HG02623 (cell line): Measurements from ENCODE around the gene TRPM2.

Source experiments
- ATAC-seq: cut with Tn5 transposase; IDR thresholded peaks from one replicate; pipeline ENCODE4 v1.9.1; 2021; ENCODE audit warnings: moderate library complexity; ENCODE audit not compliant: unreplicated experiment

The TRPM2 gene

DNA sequence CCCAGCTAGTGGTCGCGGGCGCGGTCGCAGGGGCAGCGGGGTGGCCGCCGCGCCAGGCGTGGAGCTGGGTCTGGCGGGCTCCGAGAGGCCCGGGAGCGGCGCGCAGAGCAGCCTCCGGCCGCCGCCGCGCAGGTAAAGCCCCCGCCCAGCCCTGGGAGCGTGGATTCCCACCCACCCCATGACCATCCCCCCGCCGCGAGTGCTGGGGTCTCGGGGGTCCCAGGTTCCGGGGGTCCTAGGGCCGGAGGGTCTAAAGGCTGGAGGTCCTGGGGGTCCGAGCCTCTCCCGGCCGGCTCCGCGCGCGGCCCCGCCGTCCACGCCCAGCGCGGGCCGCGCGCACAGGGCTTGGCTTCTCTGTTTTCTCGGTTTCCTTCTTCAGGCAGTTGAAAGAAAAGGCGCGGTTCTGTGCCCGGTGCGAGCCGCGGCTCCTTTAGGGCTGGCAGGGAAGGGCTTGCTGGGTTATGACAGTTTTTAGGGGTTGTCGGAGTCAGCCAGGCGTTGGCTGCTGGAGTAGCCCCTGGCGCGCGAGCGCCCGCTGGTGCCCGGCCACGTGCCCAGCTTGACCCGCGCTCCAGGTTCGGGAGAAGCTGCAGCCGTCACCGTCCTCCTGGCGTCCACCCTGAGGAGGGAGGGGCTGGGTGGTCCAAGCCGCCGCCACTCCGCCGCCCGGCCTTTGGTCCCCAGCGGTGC, 102.2 kb downstream of the TRPM2 start:
- no peak for ATAC-seq

DNA sequence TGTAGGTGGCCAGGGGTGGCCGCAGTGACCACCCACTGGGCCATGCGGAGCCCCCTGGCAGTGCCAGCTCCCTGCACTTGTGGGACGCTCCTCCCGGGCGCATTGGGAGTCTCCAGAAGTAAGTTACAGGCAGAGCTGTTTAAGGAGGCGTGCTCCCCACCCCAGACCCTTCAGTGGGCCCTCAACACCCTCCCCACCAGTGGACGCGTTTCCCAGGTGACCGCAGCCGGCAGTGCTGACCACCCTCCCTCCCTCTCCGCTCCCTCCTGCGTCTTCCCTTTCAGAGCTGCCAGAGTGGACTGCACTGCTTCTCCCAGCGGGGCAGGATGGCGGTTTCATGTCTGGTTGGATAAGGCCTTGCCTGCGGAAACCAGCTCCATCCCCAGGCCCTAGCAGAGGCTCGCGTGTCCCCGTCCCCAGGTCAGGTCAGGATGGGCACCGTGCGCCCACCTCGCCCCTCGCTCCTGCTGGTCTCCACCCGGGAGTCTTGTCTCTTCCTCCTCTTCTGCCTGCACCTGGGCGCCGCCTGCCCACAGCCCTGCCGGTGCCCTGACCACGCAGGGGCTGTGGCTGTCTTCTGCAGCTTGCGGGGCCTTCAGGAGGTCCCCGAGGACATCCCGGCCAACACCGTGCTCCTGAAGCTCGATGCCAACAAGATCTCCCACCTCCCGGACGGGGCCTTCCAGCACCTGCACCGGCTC, 102.9 kb downstream of the TRPM2 start:
- ATAC-seq: no peak

DNA sequence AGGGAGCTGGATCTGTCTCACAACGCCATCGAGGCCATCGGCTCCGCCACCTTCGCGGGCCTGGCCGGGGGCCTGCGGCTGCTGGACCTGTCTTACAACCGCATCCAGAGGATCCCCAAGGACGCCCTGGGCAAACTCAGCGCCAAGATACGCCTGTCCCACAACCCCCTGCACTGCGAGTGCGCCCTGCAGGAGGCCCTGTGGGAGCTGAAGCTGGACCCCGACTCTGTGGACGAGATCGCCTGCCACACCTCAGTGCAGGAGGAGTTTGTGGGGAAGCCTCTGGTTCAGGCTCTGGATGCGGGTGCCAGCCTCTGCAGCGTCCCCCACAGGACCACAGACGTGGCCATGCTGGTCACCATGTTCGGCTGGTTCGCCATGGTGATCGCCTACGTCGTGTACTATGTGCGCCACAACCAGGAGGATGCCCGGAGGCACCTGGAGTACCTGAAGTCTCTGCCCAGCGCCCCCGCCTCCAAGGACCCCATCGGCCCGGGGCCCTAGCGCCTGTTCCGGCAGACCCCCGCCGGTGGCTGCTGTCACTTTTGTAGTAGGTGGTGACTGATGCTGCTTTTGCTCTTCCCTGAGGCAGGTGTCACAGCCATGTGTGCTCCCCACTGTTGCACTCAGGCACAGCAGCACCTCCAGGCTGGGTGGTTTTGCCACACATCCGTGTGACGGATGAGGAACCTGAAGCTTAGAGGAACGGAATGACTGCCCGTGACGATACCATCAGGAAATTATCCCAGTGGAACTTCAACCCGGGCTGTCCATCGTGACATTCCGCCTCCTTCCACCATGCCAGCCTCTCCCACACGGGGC, 103.7 kb downstream of the TRPM2 start:
- no peak for ATAC-seq

DNA sequence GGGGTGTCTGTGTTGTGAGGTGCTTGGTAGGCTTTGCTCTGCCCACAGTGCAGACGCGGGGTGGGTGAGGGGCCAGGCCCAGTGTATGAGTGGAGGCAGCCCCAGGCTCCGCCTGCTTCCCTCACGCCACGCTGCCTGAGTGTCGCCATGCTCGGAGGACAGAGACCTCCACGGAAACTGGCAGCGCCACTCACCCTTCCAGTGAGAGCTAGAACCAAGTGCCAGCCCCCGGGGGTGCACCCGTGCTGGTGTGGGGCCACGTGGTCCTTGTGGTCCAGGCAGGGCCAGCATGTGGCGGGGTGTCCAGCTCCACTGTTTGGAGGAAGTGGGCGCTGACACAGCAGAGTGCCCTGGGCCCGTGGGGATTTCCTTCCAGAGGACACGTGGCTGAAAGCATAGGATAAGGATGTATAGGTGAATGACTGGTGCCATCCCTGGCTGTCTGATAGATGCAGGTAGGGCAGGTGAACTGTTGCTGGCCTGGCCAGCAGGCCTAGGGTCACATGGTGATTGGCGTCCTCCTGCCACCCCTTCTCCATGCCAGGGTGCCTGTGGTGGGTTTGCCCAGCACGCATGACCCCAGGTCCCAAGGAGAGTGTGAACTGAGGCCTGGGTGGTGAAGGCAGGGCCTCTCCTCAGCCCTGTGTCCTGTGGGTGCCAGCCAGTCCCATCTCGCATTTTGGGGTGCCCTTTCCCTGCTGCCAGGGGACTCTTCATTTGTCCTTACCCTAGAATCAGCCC, 105.7 kb downstream of the TRPM2 start:
- ATAC-seq: no peak

DNA sequence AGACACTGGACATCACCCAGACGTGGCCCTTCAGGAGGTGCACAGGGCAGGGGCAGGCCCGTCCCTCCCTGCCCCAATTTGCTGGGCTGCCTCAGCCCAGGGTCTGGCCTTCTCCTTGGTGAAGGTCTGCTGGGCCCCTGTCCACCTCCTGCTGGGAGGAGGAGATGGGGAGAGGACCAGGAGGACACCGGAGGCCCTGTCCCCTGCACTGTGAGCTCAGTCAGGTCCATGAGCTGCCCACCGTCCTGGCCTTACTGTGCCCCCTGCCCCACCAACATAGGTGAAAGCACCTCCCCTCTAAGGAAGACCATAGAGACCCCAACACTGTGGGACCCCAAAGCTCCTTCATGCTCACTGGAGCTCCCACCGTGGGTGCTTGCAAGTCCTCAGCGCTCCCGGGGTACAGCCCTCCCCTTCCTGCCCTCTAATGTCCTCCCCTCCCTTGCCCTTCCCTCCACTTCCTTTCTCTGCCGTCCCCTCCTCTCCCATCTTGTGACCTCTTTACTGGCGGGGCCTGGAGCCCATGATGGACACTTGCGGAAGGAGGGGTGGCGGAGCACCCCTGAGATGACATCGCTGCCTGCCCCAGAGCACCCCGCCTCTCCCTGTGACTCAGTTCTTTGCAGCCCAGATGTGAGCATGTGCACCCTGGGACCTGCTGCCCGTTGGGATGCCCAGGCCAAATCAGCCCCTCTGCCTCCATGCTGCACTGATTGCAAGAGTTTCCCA, 106.5 kb downstream of the TRPM2 start:
- no peak for ATAC-seq

GRCh38 chr21:44460441-44460755, 107.0 kb downstream of the TRPM2 start:
- no peak for ATAC-seq

DNA sequence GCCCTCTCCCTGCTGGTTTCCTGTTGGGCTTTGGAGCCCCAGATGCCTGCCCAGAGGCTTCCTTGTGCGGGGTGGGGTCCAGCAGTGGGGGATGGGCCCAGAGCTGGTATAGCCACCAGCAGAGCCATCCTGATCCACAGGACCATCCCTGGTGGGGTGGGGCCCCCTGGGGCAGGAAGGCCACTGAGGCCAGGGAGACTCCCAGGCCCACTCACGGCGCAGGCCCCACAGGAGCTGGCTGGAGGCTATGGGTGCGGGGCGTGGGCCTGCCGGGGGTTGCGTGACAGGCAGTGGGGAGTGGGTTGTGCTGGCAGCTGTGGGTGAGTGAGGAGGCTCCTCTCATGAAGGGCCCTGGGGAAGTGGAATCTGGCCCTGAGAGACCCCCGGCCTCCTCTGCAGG, 107.6 kb downstream of the TRPM2 start:
- ATAC-seq: no peak

DNA sequence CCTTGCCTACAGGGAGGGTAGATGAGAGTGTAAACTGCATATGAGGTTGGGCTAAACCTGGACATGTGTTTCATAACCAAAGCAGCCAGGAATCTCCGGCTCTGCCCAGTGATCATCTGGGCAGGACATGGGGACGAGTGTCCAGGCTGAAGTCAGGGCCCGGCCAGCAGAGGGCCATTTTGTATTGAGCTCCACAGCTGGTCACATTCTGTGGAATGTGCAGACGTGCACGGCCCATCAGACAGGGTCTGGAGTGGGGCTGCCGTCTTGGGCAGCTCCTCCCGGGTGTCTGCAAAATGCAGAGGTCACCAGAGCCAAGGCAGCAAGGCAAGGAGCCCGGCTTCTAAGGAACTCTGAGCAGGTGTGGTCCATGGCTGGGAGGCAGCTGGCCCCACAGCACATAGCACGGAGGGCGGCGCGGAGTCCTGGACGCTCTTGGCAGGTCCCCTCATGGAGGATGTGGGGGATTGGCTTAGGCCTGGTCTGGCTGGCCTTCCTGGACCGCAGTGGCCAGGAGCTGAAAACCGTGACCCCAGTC, 108.1 kb downstream of the TRPM2 start:
- ATAC-seq: no peak

DNA sequence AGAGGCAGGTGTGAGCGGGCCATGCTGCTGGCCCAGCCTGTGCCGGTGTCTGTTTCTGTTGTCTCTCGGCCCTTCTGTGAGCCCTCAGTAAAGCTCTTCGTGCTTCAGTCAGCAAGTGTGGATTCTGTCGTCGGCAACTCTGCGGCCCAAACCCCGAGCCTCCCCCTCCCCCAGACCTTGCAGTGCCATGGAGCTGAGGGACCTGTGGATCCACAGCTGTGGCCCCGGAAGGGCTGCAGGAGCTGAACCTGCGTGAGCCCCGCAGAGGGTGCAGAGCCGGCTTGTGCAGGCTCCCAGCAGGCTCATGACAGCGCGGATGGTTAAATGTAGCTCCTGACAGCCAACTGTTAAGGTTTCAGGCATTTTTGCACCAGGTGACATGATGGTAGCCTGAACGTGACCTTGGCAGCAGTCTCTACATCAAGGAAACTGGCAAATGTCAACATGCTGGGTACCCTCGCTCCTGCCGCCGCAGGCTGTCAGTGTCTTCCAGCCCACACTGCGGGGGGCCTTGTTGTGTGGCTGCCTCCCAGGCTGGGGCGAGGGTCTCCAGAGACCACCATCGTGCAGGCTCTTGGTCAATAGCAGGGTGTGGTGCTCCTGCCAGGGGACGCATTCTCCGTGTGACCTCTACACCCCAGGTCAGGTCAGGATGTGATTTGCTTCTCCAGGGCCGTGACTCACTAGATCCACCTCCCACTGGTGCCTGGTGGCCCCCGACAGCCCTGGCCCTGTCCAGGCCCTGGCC, 108.8 kb downstream of the TRPM2 start:
- ATAC-seq: no peak

GRCh38 chr21:44462834-44463200, 109.4 kb downstream of the TRPM2 start:
- no peak for ATAC-seq

- ATAC-seq: no peak
Measured at GRCh38 chr21:44463724-44464123, 110.3 kb downstream of the TRPM2 start.

DNA sequence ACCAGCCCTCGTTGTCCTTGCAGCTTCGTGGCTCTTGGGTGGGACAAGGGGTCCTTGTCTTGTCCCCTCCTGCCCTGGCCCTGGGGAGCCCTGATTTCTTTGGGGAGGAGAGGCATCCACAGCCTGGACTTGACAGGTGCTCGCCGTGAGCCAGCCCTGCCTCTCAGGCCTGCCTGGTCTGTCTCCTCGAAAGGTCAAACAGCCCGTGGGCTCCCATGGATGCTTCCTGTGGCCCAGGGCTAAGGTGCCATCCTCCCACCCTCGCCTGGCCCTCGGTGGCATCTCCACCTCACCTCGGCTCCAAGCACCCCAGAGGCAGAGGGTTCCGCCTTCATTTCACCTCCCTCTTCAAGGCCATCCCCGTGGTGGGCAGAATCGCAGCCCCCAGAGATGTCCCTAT, 110.9 kb downstream of the TRPM2 start:
- ATAC-seq: no peak

- ATAC-seq: no peak
Measured at GRCh38 chr21:44466351-44466954, 113.0 kb downstream of the TRPM2 start.

- no peak for ATAC-seq
Measured at GRCh38 chr21:44466996-44467858, 113.8 kb downstream of the TRPM2 start.

GRCh38 chr21:44467859-44468195, 114.4 kb downstream of the TRPM2 start:
- no peak for ATAC-seq

DNA sequence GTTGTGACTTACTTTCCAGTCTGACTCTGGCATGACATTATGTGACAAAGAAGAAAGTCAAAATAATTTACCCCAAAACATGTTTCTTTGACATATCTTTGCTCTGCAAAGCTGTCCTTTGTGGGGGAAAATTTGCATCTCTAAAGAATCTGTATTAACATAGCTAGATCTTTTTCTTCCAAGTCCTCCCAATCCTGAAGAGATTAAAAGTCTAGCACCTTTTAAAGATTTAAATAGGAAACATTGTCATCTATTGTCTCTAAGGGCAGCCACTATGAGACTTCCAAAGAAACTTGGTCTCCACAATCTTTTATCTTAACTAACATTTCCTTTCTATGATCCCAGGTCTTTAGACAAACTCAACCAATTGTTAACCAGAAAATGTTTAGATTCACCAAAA, 117.9 kb downstream of the TRPM2 start:
- ATAC-seq: no peak

DNA sequence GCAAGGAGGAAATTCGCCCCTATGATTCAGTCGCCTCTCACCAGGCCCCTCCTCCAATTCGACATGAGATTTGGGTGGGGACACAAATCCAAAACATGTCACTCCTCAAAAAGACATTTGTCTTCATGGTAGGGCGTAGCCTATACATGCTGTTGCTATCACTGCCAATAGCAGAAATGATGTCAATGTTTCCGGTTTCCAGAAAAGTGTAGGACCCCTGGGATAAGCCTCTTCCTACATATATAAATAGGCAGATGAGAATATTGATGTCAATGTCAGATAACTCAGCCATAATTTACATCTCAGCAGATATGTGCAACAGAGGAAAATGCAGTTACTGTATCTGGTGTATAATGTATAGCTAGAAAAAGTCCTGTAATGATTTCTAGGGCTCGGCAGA, 118.6 kb downstream of the TRPM2 start:
- ATAC-seq: no peak

GRCh38 chr21:44473915-44474555, 120.6 kb downstream of the TRPM2 start:
- ATAC-seq: no peak
